H4 (cell line): ENCODE measurements around the gene POM121. TPM values are rescaled to one million over a fixed set of nuclear protein-coding genes. Genes with fewer than 3 reads are reported as not detected.
"Not testable (repeated sequence)": the region's sequence is repeated elsewhere in the genome, so short reads cannot be mapped to it uniquely, and the experiment has no call there.

Source experiments
- DNase-seq: peaks from one replicate; pipeline ENCODE4 v3.0.0-alpha.2; 2015; ENCODE audit warnings: low spot score
- total RNA-seq: library from RNA; depleted of rRNA; stranded (reverse); fragments of >200 nt; shearing (Covaris generic); gene quantifications from 2 replicates; pipeline ENCODE4 v1.2.3, GENCODE V29; 2014

POM121 gene
- total RNA-seq, 1 experiment from 2014 or later, result 5.2 TPM

GRCh38 chr7:72949686-72950085 lies 24.8 kb downstream of the POM121 start:
- DNase-seq, result peak; percentile 3

- DNase-seq, result not testable (repeated sequence)
Observed at GRCh38 chr7:72950432-72950831, 25.5 kb downstream of the POM121 start.

GRCh38 chr7:72953901-72954562 lies 29.1 kb downstream of the POM121 start:
- not testable (repeated sequence) for DNase-seq

- not testable (repeated sequence) for DNase-seq
Observed at GRCh38 chr7:72954563-72955198, 29.8 kb downstream of the POM121 start.

GRCh38 chr7:72960029-72960428 lies 35.1 kb downstream of the POM121 start:
- DNase-seq, result not testable (repeated sequence)

- DNase-seq, result not testable (repeated sequence)
Observed at GRCh38 chr7:72960626-72961345, 35.9 kb downstream of the POM121 start.

- DNase-seq, result not testable (repeated sequence)
Observed at GRCh38 chr7:72961346-72961650, 36.4 kb downstream of the POM121 start.

- not testable (repeated sequence) for DNase-seq
Observed at GRCh38 chr7:72963056-72963455, 38.2 kb downstream of the POM121 start.

- not testable (repeated sequence) for DNase-seq
Observed at GRCh38 chr7:72965186-72965975, 40.5 kb downstream of the POM121 start.

- DNase-seq, result not testable (repeated sequence)
Observed at GRCh38 chr7:72966892-72967291, 42.0 kb downstream of the POM121 start.

GRCh38 chr7:72968980-72969516 lies 44.2 kb downstream of the POM121 start, which contains the start of gene TRIM74:
TRIM74 (minus strand) TSS chr7:72969466; CDS start chr7:72966157, 3,309 bp downstream.
- not testable (repeated sequence) for DNase-seq

- DNase-seq, result not testable (repeated sequence)
Observed at GRCh38 chr7:72969688-72970087, 44.8 kb downstream of the POM121 start.

GRCh38 chr7:72971505-72971904 lies 46.6 kb downstream of the POM121 start:
- DNase-seq, result not testable (repeated sequence)

- not testable (repeated sequence) for DNase-seq
Observed at GRCh38 chr7:72974781-72975180, 49.9 kb downstream of the POM121 start.

- DNase-seq, result not testable (repeated sequence)
Observed at GRCh38 chr7:72975656-72976286, 50.9 kb downstream of the POM121 start.

GRCh38 chr7:72976434-72976833 lies 51.5 kb downstream of the POM121 start:
- DNase-seq, result not testable (repeated sequence)

GRCh38 chr7:72980382-72980781 lies 55.5 kb downstream of the POM121 start:
- not testable (repeated sequence) for DNase-seq

GRCh38 chr7:72982084-72982483 lies 57.2 kb downstream of the POM121 start:
- not testable (repeated sequence) for DNase-seq

- not testable (repeated sequence) for DNase-seq
Observed at GRCh38 chr7:72990146-72990913, 65.4 kb downstream of the POM121 start.

GRCh38 chr7:72995484-72995883 lies 70.6 kb downstream of the POM121 start:
- DNase-seq, result not testable (repeated sequence)
